Amniotic stem cell (primary cell): ENCODE data around the gene PPRC1.

Experiments used
- DNase-seq: peaks from one replicate; lab custom pipeline; 2025; lab: John Stamatoyannopoulos, UW

Gene PPRC1

DNA sequence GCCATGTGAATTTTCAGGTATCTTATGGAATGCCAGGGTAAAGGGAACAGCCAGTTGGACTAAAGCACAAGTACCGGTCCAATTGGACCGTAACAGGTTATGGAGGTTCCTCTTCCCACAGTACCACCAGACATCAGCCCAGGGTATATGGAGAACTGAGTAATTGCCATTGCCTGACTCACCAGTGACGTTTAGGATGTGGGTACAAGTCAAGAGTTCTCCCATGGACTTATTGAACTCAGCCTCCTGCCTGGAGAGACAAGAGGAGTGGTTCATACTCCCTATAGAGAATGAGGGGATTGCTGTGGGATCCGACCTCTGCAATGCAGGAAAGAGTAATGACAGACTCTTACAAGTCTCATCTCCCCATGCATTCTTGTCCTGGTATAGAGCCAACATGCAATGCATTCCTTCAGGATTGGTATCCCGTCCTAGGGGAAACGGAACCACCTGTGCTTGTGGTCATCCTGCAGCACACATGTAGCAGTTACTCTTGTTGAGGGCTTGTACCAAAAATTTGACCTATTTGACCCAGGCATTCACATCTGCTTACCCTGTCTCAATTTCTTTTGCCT lies 62.5 kb downstream of the PPRC1 start:
- no peak for DNase-seq

DNA sequence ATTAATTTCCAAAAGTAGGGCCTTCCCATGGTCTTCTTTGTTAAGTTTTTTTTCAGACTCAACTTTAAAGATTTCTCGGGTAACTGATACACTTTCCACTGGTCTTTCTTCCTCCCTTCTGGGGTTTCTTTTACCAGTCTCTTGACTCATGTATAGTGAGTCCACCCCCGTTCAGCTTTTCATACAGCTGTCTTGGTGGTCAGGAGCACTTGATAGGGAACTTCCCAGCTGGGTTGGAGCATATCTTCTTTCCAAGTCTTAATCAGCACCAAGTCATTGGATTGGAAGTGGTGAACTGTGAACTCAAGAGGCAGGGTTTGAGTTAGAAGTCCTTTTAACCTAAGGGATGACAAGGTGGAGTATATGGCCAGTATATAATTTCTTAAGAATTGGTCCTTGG lies 64.1 kb downstream of the PPRC1 start:
- DNase-seq = no peak

DNA sequence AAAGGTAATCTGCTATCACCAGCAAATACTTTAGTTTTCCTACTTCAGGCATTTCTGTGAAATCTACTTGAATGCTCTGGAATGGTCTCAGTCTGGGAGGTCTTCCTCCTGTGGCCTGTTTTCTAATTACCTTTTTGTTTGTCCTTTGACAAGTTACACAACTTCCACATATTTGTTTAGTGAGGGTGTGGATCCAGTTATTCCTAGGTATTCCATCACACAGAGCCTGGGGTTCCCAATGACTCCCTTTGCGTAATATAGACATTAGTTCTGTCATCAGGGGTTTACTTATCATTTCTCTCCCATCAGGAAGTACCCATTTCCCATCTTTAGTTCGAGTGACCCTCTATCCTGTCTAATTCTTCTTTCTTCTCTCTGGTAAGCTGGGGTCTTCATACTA lies 65.2 kb downstream of the PPRC1 start:
- DNase-seq = no peak
